OCI-LY1 (cell line): ENCODE data around the gene MYH13.

Experiments
- H2AFZ ChIP-seq: fragments of 200-600 bp; sonication (generic), shearing (Covaris generic); 2 replicates; pipeline ENCODE4 v1.6.0; 2014; ENCODE audit warnings: antibody characterized with exemption, mild to moderate bottlenecking, low read length
- H3F3A ChIP-seq: fragments of 200-600 bp; sonication (generic), shearing (Covaris generic); 2 replicates; pipeline ENCODE4 v1.6.0; 2014; ENCODE audit warnings: mild to moderate bottlenecking, antibody characterized with exemption, low read length, moderate library complexity; ENCODE audit not compliant: insufficient read depth
- H3K27ac ChIP-seq: fragments of 200-600 bp; sonication (generic); 2 replicates; pipeline ENCODE4 v1.5.1; 2014; ENCODE audit warnings: low read length, mixed run types, mild to moderate bottlenecking, low read depth; ENCODE audit not compliant: poor library complexity, severe bottlenecking
- H3K27me3 ChIP-seq: fragments of 200-600 bp; sonication (generic); 2 replicates; pipeline ENCODE4 v1.6.0; 2014; ENCODE audit warnings: antibody characterized with exemption, mild to moderate bottlenecking, low read length, moderate library complexity; ENCODE audit not compliant: insufficient read depth
- H3K36me3 ChIP-seq: fragments of 200-600 bp; sonication (generic); 2 replicates; pipeline ENCODE4 v1.6.1; 2014; ENCODE audit warnings: mild to moderate bottlenecking, antibody characterized with exemption, low read length, moderate library complexity, mixed read lengths; ENCODE audit not compliant: insufficient read depth
- H3K4me1 ChIP-seq: fragments of 200-600 bp; sonication (generic); 2 replicates; pipeline ENCODE4 v1.5.1; 2014; ENCODE audit warnings: mild to moderate bottlenecking, low read length, moderate library complexity; ENCODE audit not compliant: insufficient read depth, severe bottlenecking
- H3K4me2 ChIP-seq: fragments of 200-600 bp; sonication (generic), shearing (Covaris generic); 2 replicates; pipeline ENCODE4 v1.6.1; 2014; ENCODE audit warnings: low read length
- H3K4me3 ChIP-seq: fragments of 200-600 bp; sonication (generic); 2 replicates; pipeline ENCODE4 v1.5.1; 2014; ENCODE audit warnings: low read length, low read depth, mild to moderate bottlenecking, mixed read lengths; ENCODE audit not compliant: poor library complexity, severe bottlenecking
- H3K79me2 ChIP-seq: fragments of 200-600 bp; shearing (Covaris generic); 2 replicates; pipeline ENCODE4 v1.6.1; 2016; ENCODE audit warnings: mixed run types, low read length, mixed read lengths; ENCODE audit not compliant: insufficient read depth
- H3K9ac ChIP-seq: fragments of 200-600 bp; sonication (generic), shearing (Covaris generic); 2 replicates; pipeline ENCODE4 v1.6.1; 2014; ENCODE audit warnings: mild to moderate bottlenecking, low read length, mixed read lengths
- H3K9me2 ChIP-seq: fragments of 200-600 bp; sonication (generic), shearing (Covaris generic); 2 replicates; pipeline ENCODE4 v1.6.1; 2014; ENCODE audit warnings: low read depth, mild to moderate bottlenecking, low read length, mixed read lengths
- H3K9me3 ChIP-seq: fragments of 200-600 bp; shearing (Covaris generic); 2 replicates; pipeline ENCODE4 v1.6.1; 2014; ENCODE audit warnings: low read length, mixed read lengths
- H4K20me1 ChIP-seq: fragments of 200-600 bp; sonication (generic), shearing (Covaris generic); 2 replicates; pipeline ENCODE4 v1.6.0; 2016; ENCODE audit warnings: mild to moderate bottlenecking, low read length; ENCODE audit not compliant: insufficient read depth
- CTCF ChIP-seq: fragments of 200-600 bp; sonication (generic), shearing (Covaris generic); IDR thresholded peaks from 2 replicates; pipeline ENCODE4 v1.5.1; 2017; ENCODE audit warnings: mild to moderate bottlenecking, antibody characterized with exemption, low read length, moderate library complexity, mixed read lengths
- EZH2 ChIP-seq: fragments of 200-600 bp; sonication (generic), shearing (Covaris generic); IDR thresholded peaks from 2 replicates; pipeline ENCODE4 v1.8.0; 2017; ENCODE audit warnings: borderline replicate concordance, mixed run types, mild to moderate bottlenecking, antibody characterized with exemption, low read length, moderate library complexity, mixed read lengths

The MYH13 gene

GRCh38 chr17:10349403-10349802 lies 23.4 kb downstream of the MYH13 start:
- Histone ChIP-seq H2AFZ (no peak overlapping the region), H3K27ac (no peak overlapping the region), H3K27me3 (no peaks in the 10 kb centered on the region), H3K9me3 (no peaks in the 10 kb centered on the region), H4K20me1 (no peaks in the 10 kb centered on the region), H3K9ac (no peak overlapping the region), H3K4me2 (no peak overlapping the region), H3K36me3 (no peaks in the 10 kb centered on the region), H3F3A (no peaks in the 10 kb centered on the region), H3K4me1 (no peaks in the 10 kb centered on the region), H3K4me3 (no peak overlapping the region), H3K79me2 (no peaks in the 10 kb centered on the region), H3K9me2 (no peaks in the 10 kb centered on the region)
- peak; percentile 33; the same call in 1 of the 2 replicates for TF ChIP-seq CTCF
- no peak for TF ChIP-seq EZH2

GRCh38 chr17:10344816-10345215 lies 28.0 kb downstream of the MYH13 start:
- Histone ChIP-seq H3K4me2 (no peak overlapping the region), H3K9ac (no peak overlapping the region), H3K9me3 (no peaks in the 10 kb centered on the region), H3F3A (no peaks in the 10 kb centered on the region), H3K9me2 (no peaks in the 10 kb centered on the region), H3K79me2 (no peaks in the 10 kb centered on the region), H3K27ac (no peak overlapping the region), H3K4me1 (no peaks in the 10 kb centered on the region), H3K4me3 (no peak overlapping the region), H3K36me3 (no peaks in the 10 kb centered on the region), H4K20me1 (no peaks in the 10 kb centered on the region), H3K27me3 (no peaks in the 10 kb centered on the region), H2AFZ (no peak overlapping the region)
- TF ChIP-seq CTCF = no peak
- no peak for TF ChIP-seq EZH2

GRCh38 chr17:10339051-10339450 lies 33.8 kb downstream of the MYH13 start:
- no peak overlapping the region for H3K9ac ChIP-seq

More at GRCh38 chr17:10339051-10339450, 33.8 kb downstream of the MYH13 start:
- no peaks in the 10 kb centered on the region for H3K4me1 ChIP-seq
- no peaks in the 10 kb centered on the region for H4K20me1 ChIP-seq
- no peaks in the 10 kb centered on the region for H3K27me3 ChIP-seq
- no peaks in the 10 kb centered on the region for H3K79me2 ChIP-seq
- no peaks in the 10 kb centered on the region for H3K36me3 ChIP-seq
- TF ChIP-seq CTCF (no peak), EZH2 (no peak)
- H3K4me3 ChIP-seq = no peak overlapping the region
- H2AFZ ChIP-seq = no peak overlapping the region
- H3K27ac ChIP-seq = no peak overlapping the region
- H3K9me2 ChIP-seq = no peaks in the 10 kb centered on the region
- no peak overlapping the region for H3K4me2 ChIP-seq
- H3F3A ChIP-seq = no peaks in the 10 kb centered on the region
- no peaks in the 10 kb centered on the region for H3K9me3 ChIP-seq
